T-helper 2 cell (primary cell): ENCODE results near the gene NKPD1.

Experiments
- DNase-seq, 5 experiments: peaks; one replicate each; pipeline versions ENCODE4 v3.0.0 to v3.0.0-alpha.2; 2012 to 2022

Gene NKPD1

DNA sequence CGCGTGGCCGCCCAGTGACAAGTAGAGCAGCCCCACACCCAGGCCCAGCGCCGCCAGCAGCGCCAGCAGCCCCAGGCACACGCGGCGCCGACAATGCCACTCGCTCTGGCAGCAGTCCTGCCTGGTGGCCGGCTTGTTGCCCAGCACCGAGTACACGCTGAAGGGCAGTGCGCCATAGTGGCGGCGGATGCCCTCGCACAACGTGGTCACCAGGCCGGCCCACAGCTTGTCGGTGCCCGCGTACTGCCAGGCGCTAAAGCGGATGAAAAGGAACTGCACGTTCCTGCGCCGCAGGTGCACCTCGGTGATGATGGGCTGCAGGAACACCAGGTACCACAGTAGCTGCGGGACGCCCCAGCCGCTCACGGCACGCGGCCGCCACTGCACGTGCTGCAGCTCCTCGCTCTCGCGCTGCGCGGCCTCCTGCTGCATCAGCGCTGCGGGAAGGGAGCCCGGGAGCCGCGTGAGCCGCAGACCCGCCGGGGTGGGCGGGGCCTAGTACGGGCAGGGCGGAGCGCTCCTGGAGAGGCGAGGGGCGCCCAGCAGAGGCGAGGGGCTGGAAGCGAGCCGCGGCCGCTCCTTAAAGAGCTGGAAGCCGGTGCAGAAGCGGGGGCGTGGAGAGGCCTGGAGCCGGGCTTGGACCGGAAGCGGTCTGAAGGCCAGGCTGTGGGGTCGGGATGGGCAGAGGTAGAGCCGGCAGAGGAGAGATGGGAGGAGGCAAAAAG, 7.3 kb downstream of the NKPD1 start:
- peak in 3 of 5 experiments; percentile 14 to 60 (median 21) for DNase-seq

GRCh38 chr19:45152504-45153338, 8.1 kb downstream of the NKPD1 start:
- peak in 3 of 5 experiments; percentile 24 to 80 (median 50) for DNase-seq

GRCh38 chr19:45151821-45152503, 8.8 kb downstream of the NKPD1 start:
- no peak for DNase-seq

GRCh38 chr19:45151320-45151719, 9.5 kb downstream of the NKPD1 start:
- no peak for DNase-seq

DNA sequence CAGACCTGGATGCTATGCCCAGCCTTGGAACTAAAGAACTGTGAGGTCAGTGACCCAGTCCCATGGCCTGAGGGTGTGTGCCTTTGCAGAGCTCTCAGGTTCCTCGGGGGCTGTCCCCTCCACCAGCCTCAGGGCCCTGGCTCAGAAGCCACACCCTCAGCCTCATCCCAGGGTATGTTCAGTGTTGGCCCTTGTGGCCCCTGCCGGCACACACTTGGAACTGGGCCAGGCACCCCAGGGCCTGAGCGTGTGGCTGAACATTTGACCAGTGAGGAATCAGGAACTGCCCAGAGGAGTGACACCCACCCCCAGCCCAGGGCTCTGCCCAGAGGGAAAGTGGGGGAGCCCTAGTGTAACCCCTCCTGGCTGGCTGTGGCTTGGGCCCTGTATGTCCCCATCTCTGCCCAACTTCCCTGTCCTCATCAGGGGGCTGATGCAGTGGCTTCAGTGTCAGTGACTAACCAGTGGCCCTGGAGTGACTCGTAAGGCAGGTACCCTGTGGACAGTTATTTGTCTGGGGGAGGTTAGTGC, 10.0 kb downstream of the NKPD1 start:
- no peak for DNase-seq

- DNase-seq: no peak
Observed at GRCh38 chr19:45150180-45150579, 10.6 kb downstream of the NKPD1 start.

- DNase-seq: no peak
Observed at GRCh38 chr19:45149129-45149528, 11.7 kb downstream of the NKPD1 start.

GRCh38 chr19:45147835-45148676, 12.7 kb downstream of the NKPD1 start:
- DNase-seq: no peak

DNA sequence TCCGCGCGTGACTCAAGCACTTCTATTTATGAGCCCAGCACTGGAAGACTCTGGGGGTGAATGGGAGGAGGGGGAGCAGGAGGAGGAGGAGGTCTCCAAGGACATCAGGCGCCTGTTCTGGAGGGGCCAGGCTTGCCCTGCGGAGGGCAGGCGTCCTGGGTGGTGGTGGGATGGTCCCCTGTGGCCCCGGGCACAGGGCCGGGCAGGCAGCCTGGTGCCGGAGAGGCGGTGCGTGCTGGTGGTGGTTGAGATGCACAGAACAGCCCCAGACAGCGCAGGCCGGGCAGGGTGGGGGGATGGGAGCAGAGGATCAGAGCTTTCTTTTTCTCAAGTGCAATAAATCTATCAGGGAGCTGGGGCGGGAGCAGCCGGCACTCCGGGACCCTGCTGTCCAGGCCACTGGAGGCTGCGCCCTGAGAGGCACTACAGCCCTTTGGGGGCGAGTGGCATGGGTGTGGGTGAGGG, 14.0 kb downstream of the NKPD1 start:
- no peak for DNase-seq

DNA sequence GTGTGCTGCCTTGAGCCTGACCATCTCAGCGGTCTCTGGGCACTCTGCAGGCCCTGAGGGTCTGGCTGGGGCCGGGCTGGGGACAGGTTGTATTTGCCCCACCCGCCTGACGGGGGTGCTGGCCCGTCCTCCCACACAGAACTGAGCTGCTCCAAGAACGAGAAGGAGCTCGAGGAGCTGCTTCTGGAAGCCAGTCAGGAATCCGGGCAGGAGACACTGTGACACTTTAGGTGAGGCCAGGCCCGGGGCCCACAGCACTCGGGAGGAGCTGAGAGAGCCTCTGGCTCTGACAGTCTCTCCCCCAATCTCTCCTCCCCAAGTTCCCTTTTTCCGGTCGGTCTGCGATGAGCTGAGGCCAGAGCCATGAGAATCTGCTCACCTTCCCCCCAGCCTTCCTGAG, 14.5 kb downstream of the NKPD1 start:
- DNase-seq: no peak

GRCh38 chr19:45145270-45146189, 15.3 kb downstream of the NKPD1 start:
- DNase-seq: no peak

GRCh38 chr19:45144431-45145269, 16.1 kb downstream of the NKPD1 start:
- DNase-seq: no peak

DNA sequence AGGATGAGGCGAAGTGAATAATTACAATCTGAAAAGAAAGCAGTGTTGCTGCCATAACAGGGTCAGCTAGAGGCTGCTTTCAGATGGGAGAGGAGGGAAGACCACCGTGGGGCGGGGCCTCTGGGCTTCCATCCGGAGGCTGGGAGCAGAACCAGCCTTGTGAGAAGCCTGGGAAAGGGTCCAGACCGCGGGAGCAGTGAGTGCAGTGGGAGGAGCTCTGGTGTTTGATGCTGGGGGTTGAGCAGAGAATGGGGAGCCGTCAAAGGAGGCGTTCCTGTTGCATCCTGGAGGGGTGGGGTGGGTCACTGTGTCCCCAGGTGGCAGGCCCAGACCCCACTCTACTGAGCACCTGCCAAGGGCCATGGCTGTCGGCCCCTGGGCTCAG, 18.1 kb downstream of the NKPD1 start:
- no peak for DNase-seq

DNA sequence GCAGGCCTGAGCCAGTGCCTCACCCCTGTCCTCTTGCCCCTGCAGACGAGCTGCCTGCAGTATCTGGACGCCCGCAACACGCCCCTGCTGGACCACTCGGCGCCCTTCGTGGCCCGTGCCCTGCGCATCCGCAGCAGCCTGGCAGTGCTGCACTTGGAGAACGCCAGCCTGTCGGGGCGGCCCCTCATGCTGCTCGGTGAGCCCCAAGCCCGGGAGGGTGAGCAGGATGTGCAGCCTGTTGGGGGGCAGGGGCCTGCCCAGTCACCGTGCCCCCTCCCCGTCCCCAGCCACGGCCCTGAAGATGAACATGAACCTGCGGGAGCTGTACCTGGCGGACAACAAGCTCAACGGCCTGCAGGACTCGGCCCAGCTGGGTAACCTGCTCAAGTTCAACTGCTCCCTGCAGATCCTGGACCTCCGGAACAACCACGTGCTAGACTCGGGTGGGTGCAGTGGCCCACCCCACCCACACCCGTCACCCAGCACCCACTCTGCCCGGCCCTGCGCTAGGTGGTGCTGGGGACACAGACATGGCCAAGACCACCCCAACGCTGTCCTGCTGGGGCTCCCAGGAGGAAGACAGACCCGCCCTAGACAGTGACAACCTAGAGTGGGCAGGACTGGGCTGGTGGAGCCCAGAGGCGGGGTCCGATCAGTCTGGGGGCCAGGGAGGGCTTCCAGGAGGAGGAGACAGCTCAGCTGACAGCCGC, 18.6 kb downstream of the NKPD1 start:
- DNase-seq: no peak

DNA sequence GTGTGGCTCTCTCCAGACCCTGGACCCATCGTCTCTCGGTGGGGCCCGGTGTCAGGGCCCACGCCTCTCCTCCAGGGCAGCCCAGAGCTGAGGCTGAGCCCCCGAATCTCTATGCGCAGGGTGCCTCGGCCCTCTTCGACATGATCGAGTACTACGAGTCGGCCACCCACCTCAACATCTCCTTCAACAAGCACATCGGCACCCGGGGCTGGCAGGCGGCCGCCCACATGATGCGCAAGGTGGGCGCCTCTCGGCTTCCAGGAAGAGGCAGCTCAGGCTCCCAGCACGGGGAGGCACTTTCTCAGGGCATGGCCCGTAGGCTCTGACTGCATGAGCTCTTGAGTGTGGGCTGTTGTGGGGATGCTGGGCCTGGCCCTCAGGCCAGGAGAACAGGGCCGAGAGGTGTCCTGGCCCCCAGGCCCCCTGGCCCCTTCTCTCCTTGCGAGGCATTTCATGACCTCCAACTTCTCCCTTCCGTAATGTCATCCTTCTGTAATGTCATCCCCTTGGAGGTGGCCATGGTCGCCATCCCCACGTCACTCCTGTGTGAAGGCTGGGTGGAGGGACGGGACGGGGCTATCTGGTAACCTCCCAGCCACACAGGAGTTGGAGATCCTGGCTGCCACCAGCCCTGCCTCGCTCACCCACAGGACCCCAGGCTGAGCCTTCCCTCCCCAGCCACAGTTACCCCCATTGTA, 19.4 kb downstream of the NKPD1 start:
- DNase-seq: no peak

DNA sequence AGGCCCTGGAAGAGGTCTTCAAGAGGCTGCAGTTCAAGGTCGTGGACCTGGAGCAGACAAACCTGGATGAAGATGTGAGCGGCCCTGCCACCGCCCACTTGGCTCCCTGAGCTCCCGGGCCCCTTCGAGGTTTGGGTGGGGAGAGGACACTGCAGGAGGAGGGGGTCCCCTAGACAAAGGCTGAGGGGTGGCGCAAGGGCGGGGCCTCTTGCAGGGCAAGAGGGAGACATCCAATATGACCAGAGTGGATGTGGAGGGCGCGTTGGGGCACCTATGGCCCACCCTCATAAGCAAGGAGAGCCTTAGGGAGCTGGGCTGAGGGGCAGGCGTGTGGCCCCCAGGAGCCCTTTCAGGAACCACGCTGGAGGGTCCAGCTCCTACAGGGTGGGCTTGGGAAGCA, 20.2 kb downstream of the NKPD1 start:
- no peak for DNase-seq

GRCh38 chr19:45140144-45140503, 20.7 kb downstream of the NKPD1 start:
- no peak for DNase-seq

DNA sequence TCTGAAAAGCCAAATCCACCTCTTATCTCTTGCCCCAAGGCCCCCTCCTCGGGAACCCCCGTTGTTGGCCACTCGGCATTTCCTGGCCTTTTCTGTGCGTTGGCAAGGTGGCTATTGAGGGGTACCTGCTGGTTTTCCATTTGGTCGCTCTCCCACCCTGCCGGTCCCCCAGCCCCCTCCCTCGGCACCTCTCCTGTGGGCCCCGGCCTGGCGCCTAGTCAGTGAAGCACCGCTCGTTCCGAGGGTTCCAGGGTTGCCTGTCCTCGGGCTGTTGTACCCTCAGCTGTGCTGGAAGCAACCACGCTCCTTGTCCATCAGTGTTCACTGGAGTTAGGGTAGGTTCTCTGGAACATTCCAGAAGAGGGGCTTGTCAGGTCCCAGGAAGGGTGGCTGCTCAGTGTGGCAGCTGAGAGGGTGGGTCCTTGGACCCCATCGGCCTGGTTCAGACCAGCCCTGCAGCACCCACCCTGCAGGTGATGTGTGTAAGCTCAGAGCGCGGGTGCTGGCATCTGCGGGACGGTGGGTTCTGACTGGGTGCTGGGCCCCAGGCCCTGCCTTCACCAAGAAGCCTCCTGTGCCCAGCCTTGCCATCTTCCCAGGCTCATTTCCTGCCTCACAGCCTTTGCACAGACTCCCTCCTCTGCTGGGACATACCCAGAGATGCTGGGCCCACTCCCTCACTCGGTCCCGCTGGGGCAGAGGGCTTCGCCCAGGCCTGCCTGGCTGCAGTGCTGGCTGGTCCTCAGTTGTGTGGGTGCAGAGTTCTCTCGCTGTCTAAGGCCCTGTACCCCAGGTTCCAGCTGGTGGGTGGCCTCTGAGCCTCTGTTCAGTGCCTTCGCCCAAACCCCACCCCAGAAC, 21.3 kb downstream of the NKPD1 start:
- DNase-seq: no peak
